ENCODE data around the gene NCOA3.
"Not testable (repeated sequence)": the region's sequence is repeated elsewhere in the genome, so short reads cannot be mapped to it uniquely, and the experiment has no call there.

Gene NCOA3

GRCh38 chr20:47502271-47503239, 868 bp downstream of the NCOA3 start:
- FAIRE-seq: no peak

GRCh38 chr20:47503685-47504084, 2.0 kb downstream of the NCOA3 start:
- no peak for FAIRE-seq

- no peak for FAIRE-seq
These were observed 4.6 kb downstream of the NCOA3 start for GRCh38 chr20:47506335-47506734.

- FAIRE-seq: no peak
These were observed 5.2 kb downstream of the NCOA3 start for GRCh38 chr20:47506850-47507249.

- FAIRE-seq: not testable (repeated sequence)
These were observed 5.7 kb downstream of the NCOA3 start for GRCh38 chr20:47507275-47507981.

- FAIRE-seq: no peak
These were observed 6.6 kb downstream of the NCOA3 start for GRCh38 chr20:47508278-47508677.

- no peak for FAIRE-seq
These were observed 7.5 kb downstream of the NCOA3 start for GRCh38 chr20:47509104-47509661.

- no peak for FAIRE-seq
These were observed 8.0 kb downstream of the NCOA3 start for GRCh38 chr20:47509685-47510084.

GRCh38 chr20:47515843-47516242, 14.2 kb downstream of the NCOA3 start:
- FAIRE-seq: no peak

- no peak for FAIRE-seq
These were observed 19.5 kb downstream of the NCOA3 start for GRCh38 chr20:47521059-47521808.

- no peak for FAIRE-seq
These were observed 22.5 kb downstream of the NCOA3 start for GRCh38 chr20:47524015-47524784.

GRCh38 chr20:47527004-47527800, 25.5 kb downstream of the NCOA3 start:
- no peak for FAIRE-seq

GRCh38 chr20:47529840-47530239, 28.2 kb downstream of the NCOA3 start:
- FAIRE-seq: no peak

GRCh38 chr20:47531458-47531857, 29.8 kb downstream of the NCOA3 start:
- FAIRE-seq: no peak

- FAIRE-seq: no peak
These were observed 30.3 kb downstream of the NCOA3 start for GRCh38 chr20:47532002-47532401.

GRCh38 chr20:47533518-47534062, 31.9 kb downstream of the NCOA3 start:
- FAIRE-seq: no peak

GRCh38 chr20:47534405-47534804, 32.7 kb downstream of the NCOA3 start:
- FAIRE-seq: no peak

GRCh38 chr20:47535088-47535487, 33.4 kb downstream of the NCOA3 start:
- FAIRE-seq: no peak

GRCh38 chr20:47535994-47536393, 34.3 kb downstream of the NCOA3 start:
- no peak for FAIRE-seq

GRCh38 chr20:47540443-47541354, 39.0 kb downstream of the NCOA3 start:
- FAIRE-seq: no peak

Data from TTC549 (cell line).